Suprapubic skin (tissue), 4 donors: ENCODE data around the gene URGCP.

Experiments used
- CTCF ChIP-seq, 2 donors: fragments of 200-600 bp in 1 of 2; fragments of 450-650 bp in 1 of 2; sonication (generic) in 1 of 2; IDR thresholded peaks; one replicate each; pipeline ENCODE4 v1.5.1; 2016 to 2019; ENCODE audit warnings: antibody characterized with exemption in 2 of 2, mild to moderate bottlenecking in 1 of 2, moderate library complexity in 1 of 2
- POLR2A ChIP-seq, 2 donors: fragments of 450-650 bp; IDR thresholded peaks; one replicate each; pipeline ENCODE4 v1.6.1; 2017; ENCODE audit warnings: antibody characterized with exemption in 2 of 2, mild to moderate bottlenecking in 2 of 2, moderate library complexity in 2 of 2
- POLR2AphosphoS5 ChIP-seq, 3 donors: sonication (generic); formaldehyde crosslinking; IDR thresholded peaks; one replicate each; pipeline ENCODE4 v1.6.1; 2017; ENCODE audit warnings: antibody characterized with exemption in 3 of 3

DNA sequence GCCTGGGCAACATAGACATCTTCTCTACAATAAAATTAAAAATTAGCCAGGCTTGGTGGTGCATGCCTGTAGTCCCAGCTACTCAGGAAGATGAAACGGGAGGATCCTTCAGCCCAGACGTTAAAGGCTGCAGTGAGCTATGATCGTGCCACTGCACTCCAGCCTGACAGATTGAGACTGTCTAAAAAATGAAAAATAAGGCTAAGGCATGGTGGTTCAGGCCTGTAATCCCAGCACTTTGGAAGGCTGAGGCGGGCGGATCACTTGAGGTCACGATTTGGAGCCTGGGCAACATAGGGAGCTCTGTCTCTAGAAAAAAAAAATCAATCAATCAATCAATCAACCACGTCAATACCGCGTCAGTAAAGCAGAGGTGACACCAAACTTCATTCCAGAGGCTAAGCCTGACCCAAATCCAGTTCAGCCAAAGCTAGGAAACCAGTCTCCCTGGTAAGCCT is 68.2 kb downstream of the URGCP start:
- no peak for TF ChIP-seq CTCF (IDR thresholded peaks at IDR 0.05)
- no peak for TF ChIP-seq POLR2A (IDR thresholded peaks at IDR 0.05)
- TF ChIP-seq POLR2AphosphoS5 (IDR thresholded peaks at IDR 0.05) = no peak
